ENCODE measurements around the gene GNL1.
A peak's percentile ranks its signal among the peaks of the same experiment; 100 is the strongest.

The GNL1 gene

GRCh38 chr6:30590509-30590908, 34.2 kb upstream of the GNL1 start:
- H3K27me3 ChIP-seq (ENCODE audit: control insufficient read depth, insufficient read depth, low read length): no peaks in the 10 kb centered on the region
- no peak overlapping the region for H3K9ac ChIP-seq (ENCODE audit: low read depth, low read length)
- H3K9me3 ChIP-seq (ENCODE audit: control insufficient read depth, insufficient read depth, low read length): no peaks in the 10 kb centered on the region
- peaks cover 56% of the 10 kb centered on the region for H3K36me3 ChIP-seq (ENCODE audit: control insufficient read depth, insufficient read depth, low read length)
- H3K4me3 ChIP-seq (ENCODE audit: low read depth, low read length): no peak overlapping the region
- no peaks in the 10 kb centered on the region for H3K4me1 ChIP-seq (ENCODE audit: control insufficient read depth, insufficient read depth, low read length)

GRCh38 chr6:30589754-30590358, 33.6 kb upstream of the GNL1 start:
- Histone ChIP-seq H3K4me1 (ENCODE audit: control insufficient read depth, insufficient read depth, low read length) (no peaks in the 10 kb centered on the region), H3K27me3 (ENCODE audit: control insufficient read depth, insufficient read depth, low read length) (no peaks in the 10 kb centered on the region), H3K4me3 (ENCODE audit: low read depth, low read length) (no peak overlapping the region), H3K36me3 (ENCODE audit: control insufficient read depth, insufficient read depth, low read length) (peaks cover 62% of the 10 kb centered on the region), H3K9me3 (ENCODE audit: control insufficient read depth, insufficient read depth, low read length) (no peaks in the 10 kb centered on the region), H3K9ac (ENCODE audit: low read depth, low read length) (no peak overlapping the region)

- H3K9ac ChIP-seq (ENCODE audit: low read depth, low read length): no peak overlapping the region
- no peaks in the 10 kb centered on the region for H3K27me3 ChIP-seq (ENCODE audit: control insufficient read depth, insufficient read depth, low read length)
Observed at GRCh38 chr6:30583921-30584320, 27.6 kb upstream of the GNL1 start.

GRCh38 chr6:30578051-30578450, 21.8 kb upstream of the GNL1 start:
- Histone ChIP-seq H3K9ac (ENCODE audit: low read depth, low read length) (no peak overlapping the region), H3K27me3 (ENCODE audit: control insufficient read depth, insufficient read depth, low read length) (no peaks in the 10 kb centered on the region), H3K9me3 (ENCODE audit: control insufficient read depth, insufficient read depth, low read length) (no peaks in the 10 kb centered on the region), H3K36me3 (ENCODE audit: control insufficient read depth, insufficient read depth, low read length) (peaks cover 51% of the 10 kb centered on the region), H3K4me3 (ENCODE audit: low read depth, low read length) (no peak overlapping the region), H3K4me1 (ENCODE audit: control insufficient read depth, insufficient read depth, low read length) (no peaks in the 10 kb centered on the region)

More at GRCh38 chr6:30583921-30584320, 27.6 kb upstream of the GNL1 start:
- Histone ChIP-seq H3K4me3 (ENCODE audit: low read depth, low read length) (no peak overlapping the region), H3K9me3 (ENCODE audit: control insufficient read depth, insufficient read depth, low read length) (no peaks in the 10 kb centered on the region), H3K4me1 (ENCODE audit: control insufficient read depth, insufficient read depth, low read length) (no peaks in the 10 kb centered on the region), H3K36me3 (ENCODE audit: control insufficient read depth, insufficient read depth, low read length) (peaks cover 77% of the 10 kb centered on the region)

- Histone ChIP-seq H3K9ac (ENCODE audit: low read depth, low read length) (no peak overlapping the region), H3K9me3 (ENCODE audit: control insufficient read depth, insufficient read depth, low read length) (no peaks in the 10 kb centered on the region), H3K4me3 (ENCODE audit: low read depth, low read length) (no peak overlapping the region), H3K4me1 (ENCODE audit: control insufficient read depth, insufficient read depth, low read length) (peaks cover 4% of the 10 kb centered on the region), H3K27me3 (ENCODE audit: control insufficient read depth, insufficient read depth, low read length) (no peaks in the 10 kb centered on the region), H3K36me3 (ENCODE audit: control insufficient read depth, insufficient read depth, low read length) (peaks cover 21% of the 10 kb centered on the region)
Observed at GRCh38 chr6:30573113-30573512, 16.8 kb upstream of the GNL1 start.

- H3K9ac ChIP-seq (ENCODE audit: low read depth, low read length): peak overlapping the region; percentile 98
- no peaks in the 10 kb centered on the region for H3K9me3 ChIP-seq (ENCODE audit: control insufficient read depth, insufficient read depth, low read length)
- H3K36me3 ChIP-seq (ENCODE audit: control insufficient read depth, insufficient read depth, low read length): peaks cover 11% of the 10 kb centered on the region
- H3K27me3 ChIP-seq (ENCODE audit: control insufficient read depth, insufficient read depth, low read length): no peaks in the 10 kb centered on the region
- peak overlapping the region; percentile 97 for H3K4me3 ChIP-seq (ENCODE audit: low read depth, low read length)
- peaks cover 4% of the 10 kb centered on the region for H3K4me1 ChIP-seq (ENCODE audit: control insufficient read depth, insufficient read depth, low read length)
Observed at GRCh38 chr6:30572148-30572547, 15.9 kb upstream of the GNL1 start.

- no peaks in the 10 kb centered on the region for H3K9me3 ChIP-seq (ENCODE audit: control insufficient read depth, insufficient read depth, low read length)
- peaks cover 4% of the 10 kb centered on the region for H3K4me1 ChIP-seq (ENCODE audit: control insufficient read depth, insufficient read depth, low read length)
- peaks cover 7% of the 10 kb centered on the region for H3K36me3 ChIP-seq (ENCODE audit: control insufficient read depth, insufficient read depth, low read length)
- H3K27me3 ChIP-seq (ENCODE audit: control insufficient read depth, insufficient read depth, low read length): no peaks in the 10 kb centered on the region
- H3K4me3 ChIP-seq (ENCODE audit: low read depth, low read length): peak overlapping the region; percentile 97
- peak overlapping the region; percentile 98 for H3K9ac ChIP-seq (ENCODE audit: low read depth, low read length)
Observed at GRCh38 chr6:30571762-30572082, 15.4 kb upstream of the GNL1 start.

- Histone ChIP-seq H3K4me1 (ENCODE audit: control insufficient read depth, insufficient read depth, low read length) (peaks cover 4% of the 10 kb centered on the region), H3K9ac (ENCODE audit: low read depth, low read length) (peak within 1 kb of the TSS; percentile 98), H3K36me3 (ENCODE audit: control insufficient read depth, insufficient read depth, low read length) (peaks cover 4% of the 10 kb centered on the region), H3K4me3 (ENCODE audit: low read depth, low read length) (peak within 1 kb of the TSS; percentile 97), H3K27me3 (ENCODE audit: control insufficient read depth, insufficient read depth, low read length) (no peaks in the 10 kb centered on the region), H3K9me3 (ENCODE audit: control insufficient read depth, insufficient read depth, low read length) (no peaks in the 10 kb centered on the region)
Observed at GRCh38 chr6:30571075-30571761, 14.9 kb upstream of the GNL1 start, which contains the start of gene ABCF1. TSS of gene ABCF1 (plus strand) at chr6:30571442. CDS start at chr6:30571488, 46 bp downstream.

GRCh38 chr6:30570740-30571074, 14.4 kb upstream of the GNL1 start:
- Histone ChIP-seq H3K4me1 (ENCODE audit: control insufficient read depth, insufficient read depth, low read length) (peaks cover 4% of the 10 kb centered on the region), H3K27me3 (ENCODE audit: control insufficient read depth, insufficient read depth, low read length) (no peaks in the 10 kb centered on the region), H3K9me3 (ENCODE audit: control insufficient read depth, insufficient read depth, low read length) (no peaks in the 10 kb centered on the region), H3K4me3 (ENCODE audit: low read depth, low read length) (peak overlapping the region; percentile 62), H3K36me3 (ENCODE audit: control insufficient read depth, insufficient read depth, low read length) (peaks cover 4% of the 10 kb centered on the region), H3K9ac (ENCODE audit: low read depth, low read length) (peak overlapping the region; percentile 42)

- Histone ChIP-seq H3K9ac (ENCODE audit: low read depth, low read length) (peak overlapping the region; percentile 42), H3K27me3 (ENCODE audit: control insufficient read depth, insufficient read depth, low read length) (no peaks in the 10 kb centered on the region), H3K4me3 (ENCODE audit: low read depth, low read length) (peak overlapping the region; percentile 62), H3K36me3 (ENCODE audit: control insufficient read depth, insufficient read depth, low read length) (peaks cover 4% of the 10 kb centered on the region), H3K9me3 (ENCODE audit: control insufficient read depth, insufficient read depth, low read length) (no peaks in the 10 kb centered on the region), H3K4me1 (ENCODE audit: control insufficient read depth, insufficient read depth, low read length) (peaks cover 4% of the 10 kb centered on the region)
Observed at GRCh38 chr6:30570263-30570662, 14.0 kb upstream of the GNL1 start.

- H3K9me3 ChIP-seq (ENCODE audit: control insufficient read depth, insufficient read depth, low read length): no peaks in the 10 kb centered on the region
- H3K4me1 ChIP-seq (ENCODE audit: control insufficient read depth, insufficient read depth, low read length): peaks cover 4% of the 10 kb centered on the region
- H3K27me3 ChIP-seq (ENCODE audit: control insufficient read depth, insufficient read depth, low read length): no peaks in the 10 kb centered on the region
- H3K36me3 ChIP-seq (ENCODE audit: control insufficient read depth, insufficient read depth, low read length): no peaks in the 10 kb centered on the region
- H3K9ac ChIP-seq (ENCODE audit: low read depth, low read length): no peak overlapping the region
- no peak overlapping the region for H3K4me3 ChIP-seq (ENCODE audit: low read depth, low read length)
Observed at GRCh38 chr6:30568245-30568644, 12.0 kb upstream of the GNL1 start.

GRCh38 chr6:30565772-30566171, 9.5 kb upstream of the GNL1 start:
- Histone ChIP-seq H3K36me3 (ENCODE audit: control insufficient read depth, insufficient read depth, low read length) (peaks cover 7% of the 10 kb centered on the region), H3K27me3 (ENCODE audit: control insufficient read depth, insufficient read depth, low read length) (no peaks in the 10 kb centered on the region), H3K4me1 (ENCODE audit: control insufficient read depth, insufficient read depth, low read length) (no peaks in the 10 kb centered on the region), H3K9me3 (ENCODE audit: control insufficient read depth, insufficient read depth, low read length) (no peaks in the 10 kb centered on the region), H3K9ac (ENCODE audit: low read depth, low read length) (no peak overlapping the region), H3K4me3 (ENCODE audit: low read depth, low read length) (no peak overlapping the region)
